Ectodermal cell (in vitro differentiated cells): ENCODE results near the gene SARDH.

Experiments used
- H3K27ac ChIP-seq: 2 replicates; pipeline ENCODE4 v1.7.0; 2013; ENCODE audit warnings: mild to moderate bottlenecking, low read depth, low read length; ENCODE audit not compliant: insufficient read depth, poor library complexity, severe bottlenecking
- H3K27me3 ChIP-seq: 2 replicates; pipeline ENCODE4 v1.7.0; 2013; ENCODE audit warnings: mild to moderate bottlenecking, low read length; ENCODE audit not compliant: insufficient read depth, control insufficient read depth, poor library complexity, severe bottlenecking
- H3K36me3 ChIP-seq: one replicate; pipeline ENCODE4 v1.7.0; 2013; ENCODE audit warnings: low read length; ENCODE audit not compliant: control insufficient read depth, insufficient read depth
- H3K4me1 ChIP-seq: one replicate; pipeline ENCODE4 v1.7.0; 2013; ENCODE audit warnings: low read length; ENCODE audit not compliant: control insufficient read depth, insufficient read depth
- H3K4me3 ChIP-seq: 2 replicates; pipeline ENCODE4 v1.7.0; 2013; ENCODE audit warnings: low read depth, low read length, control low read depth; ENCODE audit not compliant: insufficient read depth
- H3K9me3 ChIP-seq: 2 replicates; pipeline ENCODE4 v1.7.0; 2013; ENCODE audit warnings: mild to moderate bottlenecking, low read length, moderate library complexity; ENCODE audit not compliant: control insufficient read depth
- WGBS, 2 experiments: methylation state at CpG; one replicate each; pipeline ENCODE4 v1.1.7; 2013; ENCODE audit warnings: missing lambda C conversion rate in 2 of 2; 5-methylcytosine and 5-hydroxymethylcytosine counted together

Gene SARDH

DNA sequence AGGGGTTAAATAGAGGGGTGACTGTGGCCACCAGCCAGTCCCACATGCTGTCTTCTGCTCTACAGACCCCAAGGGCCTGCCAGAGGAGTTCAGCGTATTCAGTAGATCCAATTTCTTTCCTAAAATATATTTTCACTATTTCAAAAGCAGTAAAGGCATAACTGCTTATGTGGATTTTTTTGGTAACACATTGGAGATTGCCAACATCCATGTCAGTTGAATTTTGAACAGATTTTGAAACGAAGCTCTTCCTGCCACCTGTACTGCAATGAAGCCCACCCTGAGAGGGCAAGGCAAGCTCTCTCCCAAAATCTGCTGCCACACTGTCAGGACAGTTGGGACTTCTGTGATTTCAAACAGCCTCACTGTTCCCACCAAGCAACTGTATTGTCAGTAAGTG, 37.1 kb upstream of the SARDH start:
- Histone ChIP-seq H3K27ac (no peak overlapping the region), H3K27me3 (no peaks in the 10 kb centered on the region), H3K36me3 (peaks cover 24% of the 10 kb centered on the region), H3K4me3 (no peak overlapping the region), H3K4me1 (no peaks in the 10 kb centered on the region), H3K9me3 (no peaks in the 10 kb centered on the region)
- WGBS, 2 experiments = 89 to 97% methylated on average over 2 of the region's 2 CpGs

DNA sequence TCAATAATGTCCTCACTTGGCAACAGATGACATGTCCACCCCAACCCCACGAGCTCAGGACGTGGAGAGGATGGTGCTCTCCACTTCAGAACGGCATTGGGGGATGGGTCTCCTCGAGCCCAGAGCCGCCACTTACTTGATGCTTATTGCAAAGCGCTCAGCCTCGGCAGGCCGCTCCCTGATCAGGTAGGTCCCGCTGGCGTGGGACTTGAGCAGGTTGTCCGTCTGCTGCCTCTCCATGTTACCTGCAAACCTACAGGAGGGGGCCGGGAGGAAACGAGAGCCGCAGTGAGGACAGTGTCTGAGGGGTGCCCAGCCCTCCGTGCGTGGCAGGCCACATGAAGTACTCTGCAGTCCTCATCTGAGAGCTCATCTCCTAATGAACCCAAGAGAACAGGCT, 36.6 kb upstream of the SARDH start:
- Histone ChIP-seq H3K4me3 (no peak overlapping the region), H3K9me3 (no peaks in the 10 kb centered on the region), H3K4me1 (no peaks in the 10 kb centered on the region), H3K27ac (no peak overlapping the region), H3K27me3 (no peaks in the 10 kb centered on the region), H3K36me3 (peaks cover 23% of the 10 kb centered on the region)
- WGBS, 2 experiments = 94 to 96% methylated on average over 16 of the region's 16 CpGs

DNA sequence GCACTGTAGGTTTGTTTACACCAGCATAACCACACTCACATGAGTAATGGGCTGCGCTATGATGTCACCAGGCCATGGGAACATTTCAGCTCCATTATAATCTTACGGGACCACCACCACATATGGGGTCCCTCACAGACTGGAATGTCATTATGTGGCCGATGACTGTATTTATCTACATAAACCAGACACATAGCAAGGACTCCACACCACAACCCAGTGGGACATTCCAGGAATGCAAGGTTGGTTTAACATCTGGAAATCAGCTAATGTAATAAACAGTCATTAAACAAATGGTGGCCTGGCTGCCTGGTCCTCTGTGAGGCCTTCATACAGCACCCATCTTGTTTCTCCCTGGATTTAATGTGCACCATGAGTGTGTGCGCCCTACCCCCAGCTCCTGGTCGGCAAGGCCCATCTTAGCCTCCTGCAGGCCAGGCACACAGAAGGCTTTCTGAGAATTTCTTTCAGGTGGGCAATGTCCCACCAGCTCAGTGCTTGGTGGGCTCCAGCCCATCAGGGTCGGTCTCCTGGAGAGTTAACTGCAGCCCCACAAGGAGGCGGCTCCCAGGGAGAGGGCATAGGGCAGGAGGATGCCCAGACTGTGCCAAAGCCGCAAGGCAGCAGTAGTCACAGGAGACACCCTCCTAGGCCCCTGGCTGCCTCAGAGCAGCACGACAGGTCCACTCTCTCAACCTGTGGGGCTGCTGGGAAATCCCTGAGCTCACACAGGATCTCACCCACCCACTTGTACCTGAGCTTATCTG, 35.9 kb upstream of the SARDH start:
- H3K27me3 ChIP-seq = no peaks in the 10 kb centered on the region
- WGBS, 2 experiments = 96% methylated on average over 9 of the region's 9 CpGs
- H3K4me3 ChIP-seq = no peak overlapping the region
- H3K9me3 ChIP-seq = no peaks in the 10 kb centered on the region
- H3K36me3 ChIP-seq = peaks cover 18% of the 10 kb centered on the region
- no peak overlapping the region for H3K27ac ChIP-seq
- no peaks in the 10 kb centered on the region for H3K4me1 ChIP-seq

DNA sequence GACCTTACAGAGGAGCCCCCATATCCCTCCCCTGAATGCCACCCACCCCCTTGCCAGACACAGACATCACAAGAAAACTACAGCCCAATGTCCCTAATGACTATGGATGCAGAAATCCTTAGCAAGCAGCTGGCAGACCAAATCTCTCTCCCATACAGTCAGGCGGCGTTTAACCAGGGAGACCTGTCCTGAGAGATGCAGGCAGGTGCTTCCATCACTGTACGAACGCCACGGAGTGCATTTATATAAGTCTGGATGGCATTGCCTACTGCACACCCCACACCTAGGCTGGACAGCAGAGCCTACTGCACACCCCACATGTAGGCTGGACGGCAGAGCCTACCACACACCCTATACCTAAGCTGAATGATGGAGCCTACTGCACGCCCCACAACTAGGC, 34.4 kb upstream of the SARDH start:
- Histone ChIP-seq H3K27ac (no peak overlapping the region), H3K36me3 (peaks cover 20% of the 10 kb centered on the region), H3K27me3 (no peaks in the 10 kb centered on the region), H3K9me3 (no peaks in the 10 kb centered on the region), H3K4me3 (no peak overlapping the region), H3K4me1 (no peaks in the 10 kb centered on the region)
- 95 to 97% methylated on average over 7 of the region's 7 CpGs for WGBS, 2 experiments

DNA sequence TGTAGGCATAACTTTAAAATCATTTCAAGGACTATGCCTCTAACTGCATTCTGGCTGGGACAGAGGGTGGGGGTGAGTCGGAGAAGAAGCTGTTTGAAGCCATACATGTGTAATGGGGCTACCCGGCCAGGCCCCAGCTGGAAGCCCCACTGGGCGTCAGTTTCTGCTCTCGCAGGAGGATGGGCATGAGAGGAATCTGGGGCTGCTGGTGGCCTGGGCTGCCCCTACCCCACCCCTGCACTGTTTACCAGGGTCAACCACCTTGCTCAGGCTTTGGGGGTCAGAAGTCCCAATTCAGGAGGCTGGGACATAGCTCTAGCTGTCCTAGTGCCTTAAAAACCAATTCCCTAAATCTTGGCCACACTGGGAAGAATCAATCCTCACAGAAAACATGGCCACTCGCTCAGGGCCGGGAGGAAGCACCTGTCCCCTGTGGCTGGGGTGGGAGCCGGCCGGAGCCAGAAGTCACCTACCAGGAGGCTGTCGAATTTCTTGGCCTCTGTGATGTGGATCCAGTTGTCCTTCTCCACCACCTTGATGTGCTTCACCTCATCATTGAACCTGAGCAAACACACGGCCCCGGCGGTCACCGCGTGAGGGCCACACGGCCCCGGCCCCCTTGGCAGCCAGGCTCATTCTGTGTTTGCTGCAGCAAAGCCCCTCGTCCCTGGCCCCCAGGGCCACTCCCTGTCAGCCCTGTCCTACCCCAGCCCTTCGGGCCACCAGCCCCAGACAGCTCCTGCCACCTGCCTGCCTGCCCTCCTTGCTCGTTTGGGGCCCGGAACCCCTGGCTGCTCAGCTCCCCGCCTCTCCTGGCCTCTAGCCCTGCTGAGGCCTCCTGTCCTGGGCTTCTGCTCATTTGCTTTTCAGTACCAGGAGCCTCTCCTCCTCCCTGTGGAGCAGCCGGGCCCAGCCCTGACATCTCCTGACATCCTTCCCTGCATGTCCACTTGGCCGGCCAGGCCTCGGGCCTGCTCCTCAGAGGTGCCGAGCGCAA, 33.6 kb upstream of the SARDH start:
- Histone ChIP-seq H3K27ac (no peak overlapping the region), H3K27me3 (no peaks in the 10 kb centered on the region), H3K4me1 (no peaks in the 10 kb centered on the region), H3K9me3 (no peaks in the 10 kb centered on the region), H3K4me3 (no peak overlapping the region), H3K36me3 (peaks cover 28% of the 10 kb centered on the region)
- WGBS, 2 experiments = 90% methylated on average over 26 of the region's 26 CpGs

DNA sequence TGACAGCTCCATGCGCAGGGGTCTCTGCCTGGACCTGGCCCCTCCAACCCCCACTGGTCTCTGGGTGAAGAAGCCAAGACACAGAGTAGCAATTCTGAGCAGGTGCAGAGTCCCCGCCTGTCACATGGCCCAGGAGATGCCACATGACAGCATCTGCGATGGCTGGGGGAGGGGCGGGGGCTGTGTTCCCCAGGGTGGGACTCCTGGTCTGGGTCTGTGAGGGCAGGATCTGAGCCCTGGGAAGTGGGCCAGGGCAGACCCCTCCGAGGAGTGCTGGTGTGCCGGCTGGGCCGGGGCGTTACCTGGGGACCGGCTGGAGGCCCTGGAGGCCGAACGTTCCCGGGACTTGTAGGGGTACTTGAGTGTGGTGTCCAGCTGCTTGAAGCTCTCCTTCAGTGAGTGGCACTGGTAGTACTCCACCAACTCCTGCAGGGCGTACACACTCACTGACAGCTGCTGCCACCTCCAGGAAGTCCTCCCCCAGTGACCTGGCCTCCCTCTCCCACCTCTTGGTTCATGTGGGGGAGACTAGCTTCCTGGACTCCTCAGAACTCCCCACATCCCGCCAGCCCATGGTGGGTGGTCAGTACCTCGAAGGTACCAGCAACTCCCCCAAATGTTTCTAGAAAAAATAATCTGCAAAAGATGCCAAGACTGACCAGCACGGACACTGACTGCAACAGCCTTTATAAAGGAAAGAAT, 32.1 kb upstream of the SARDH start:
- H3K4me3 ChIP-seq = no peak overlapping the region
- no peaks in the 10 kb centered on the region for H3K27me3 ChIP-seq
- peaks cover 32% of the 10 kb centered on the region for H3K36me3 ChIP-seq
- H3K4me1 ChIP-seq = no peaks in the 10 kb centered on the region
- H3K9me3 ChIP-seq = no peaks in the 10 kb centered on the region
- H3K27ac ChIP-seq = no peak overlapping the region
- 94 to 96% methylated on average over 16 of the region's 16 CpGs for WGBS, 2 experiments

DNA sequence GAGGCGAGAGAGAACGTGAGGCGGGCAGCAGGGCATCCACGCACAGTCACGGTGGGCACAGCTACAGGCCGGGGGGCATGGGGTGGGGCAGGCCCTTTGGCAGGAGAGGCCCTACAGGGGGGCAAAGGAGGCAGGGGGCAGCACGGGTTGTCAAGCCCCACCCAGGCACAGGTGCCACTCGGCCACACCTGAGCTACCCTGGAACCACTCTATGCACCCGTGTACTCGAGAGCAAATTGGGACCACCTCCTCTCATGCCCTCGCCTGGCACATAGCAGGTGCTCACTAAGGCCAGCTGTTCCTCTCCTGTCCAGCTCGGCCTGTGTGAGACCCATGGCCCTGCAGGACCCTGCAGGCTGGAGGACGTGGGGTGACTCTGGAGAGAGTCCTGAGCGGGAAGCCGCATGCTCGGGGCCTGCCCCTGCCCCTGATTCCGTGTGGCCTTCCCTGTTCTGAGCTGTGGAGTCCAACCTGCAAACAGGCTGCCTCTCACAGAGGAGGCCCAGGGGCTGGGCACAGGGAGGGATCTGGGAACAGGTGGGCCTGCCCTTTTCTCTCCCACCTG, 31.4 kb upstream of the SARDH start:
- Histone ChIP-seq H3K4me1 (no peaks in the 10 kb centered on the region), H3K4me3 (no peak overlapping the region), H3K36me3 (peaks cover 30% of the 10 kb centered on the region), H3K27ac (no peak overlapping the region), H3K9me3 (no peaks in the 10 kb centered on the region), H3K27me3 (no peaks in the 10 kb centered on the region)
- 94 to 96% methylated on average over 17 of the region's 17 CpGs for WGBS, 2 experiments

DNA sequence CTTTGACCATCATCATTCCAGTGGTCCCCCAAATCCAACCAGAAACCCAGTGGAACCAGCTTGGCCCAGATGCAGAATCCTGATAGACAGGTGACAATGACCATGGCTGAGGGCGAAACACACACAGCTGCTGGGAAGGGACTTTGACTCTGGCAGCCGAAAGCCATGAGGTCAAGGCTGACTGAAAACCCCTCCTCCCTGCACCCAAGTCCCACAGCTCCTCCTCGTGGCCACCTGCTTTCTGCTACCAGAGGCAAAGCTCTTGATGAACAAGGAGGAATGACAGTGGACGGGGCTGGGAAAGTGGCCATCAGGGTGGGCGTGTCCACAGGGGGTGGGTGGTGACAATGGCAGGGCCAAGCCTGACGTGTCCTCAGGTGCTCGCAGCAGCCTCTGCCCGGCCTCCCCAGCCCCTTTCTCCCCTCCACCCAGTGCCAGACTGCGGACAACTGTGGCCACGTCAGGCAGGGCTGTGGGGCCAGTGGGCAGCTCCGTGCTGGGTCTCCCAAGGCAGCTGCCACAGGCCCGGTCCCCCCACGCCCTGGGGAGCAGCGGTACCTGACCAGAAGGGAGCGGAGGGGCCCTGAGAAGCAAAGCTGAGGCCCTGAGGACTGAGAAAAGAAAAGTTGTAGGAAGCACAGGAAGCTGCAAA, 30.8 kb upstream of the SARDH start:
- Histone ChIP-seq H3K36me3 (peaks cover 24% of the 10 kb centered on the region), H3K9me3 (no peaks in the 10 kb centered on the region), H3K27ac (no peak overlapping the region), H3K4me3 (no peak overlapping the region), H3K4me1 (no peaks in the 10 kb centered on the region), H3K27me3 (no peaks in the 10 kb centered on the region)
- 86 to 89% methylated on average over 15 of the region's 15 CpGs for WGBS, 2 experiments

DNA sequence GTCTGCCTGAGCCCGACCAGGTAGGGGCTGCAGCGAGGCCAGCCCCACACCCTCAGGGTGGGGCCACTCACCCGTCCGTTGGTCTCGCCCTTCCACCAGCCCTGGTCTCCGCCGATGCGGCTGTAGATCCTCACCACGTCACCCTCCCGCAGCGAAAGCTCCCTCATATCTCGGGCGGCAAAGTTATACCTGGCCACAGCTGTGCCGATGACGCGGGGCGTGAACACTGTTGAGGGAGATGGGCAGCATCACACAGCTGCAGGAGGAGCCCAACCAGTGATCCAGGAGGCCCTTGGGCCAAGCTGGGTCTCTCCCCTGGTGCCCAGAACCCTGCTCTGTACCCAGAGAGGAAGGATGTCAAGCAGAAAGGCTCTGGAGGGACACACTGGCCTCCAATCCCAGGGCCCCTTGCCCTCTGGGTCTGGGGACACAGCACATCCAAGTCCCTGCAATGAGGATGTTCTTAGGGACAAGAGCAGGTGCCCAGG, 30.3 kb upstream of the SARDH start:
- H3K4me1 ChIP-seq = no peaks in the 10 kb centered on the region
- no peaks in the 10 kb centered on the region for H3K27me3 ChIP-seq
- 97% methylated on average over 17 of the region's 17 CpGs for WGBS, 2 experiments
- no peak overlapping the region for H3K27ac ChIP-seq
- H3K36me3 ChIP-seq = peaks cover 20% of the 10 kb centered on the region
- H3K4me3 ChIP-seq = no peak overlapping the region
- H3K9me3 ChIP-seq = no peaks in the 10 kb centered on the region
